GM13977 (cell line): Measurements from ENCODE around the gene IFT80.

Experiments
- DNase-seq: peaks from one replicate; pipeline ENCODE4 v3.0.0; 2012; ENCODE audit warnings: low spot score
- in situ Hi-C: fragments of 300-500 bp; cut with MboI; formaldehyde crosslinking; loops from one replicate; pipeline ENCODE4 v1.12.0; 2022; ENCODE audit warnings: low sequenced_read_pairs, low pct_unique_long_range_greater_than_20kb, mixed read lengths, inconsistent platforms; ENCODE audit not compliant: unreplicated experiment
- TF ChIP-seq, protein P1 (sequence below): IDR thresholded peaks from 2 replicates; pipeline ENCODE4 v1.5.1; 2012; ENCODE audit warnings: mild to moderate bottlenecking, control low read depth; ENCODE audit not compliant: insufficient read depth; ENCODE audit errors: extremely low read depth, missing control alignments

The IFT80 gene

GRCh38 chr3:160291290-160291908 lies 107.6 kb downstream of the IFT80 start:
- in situ Hi-C loops: no loop called here
- TF ChIP-seq, protein P1, sequence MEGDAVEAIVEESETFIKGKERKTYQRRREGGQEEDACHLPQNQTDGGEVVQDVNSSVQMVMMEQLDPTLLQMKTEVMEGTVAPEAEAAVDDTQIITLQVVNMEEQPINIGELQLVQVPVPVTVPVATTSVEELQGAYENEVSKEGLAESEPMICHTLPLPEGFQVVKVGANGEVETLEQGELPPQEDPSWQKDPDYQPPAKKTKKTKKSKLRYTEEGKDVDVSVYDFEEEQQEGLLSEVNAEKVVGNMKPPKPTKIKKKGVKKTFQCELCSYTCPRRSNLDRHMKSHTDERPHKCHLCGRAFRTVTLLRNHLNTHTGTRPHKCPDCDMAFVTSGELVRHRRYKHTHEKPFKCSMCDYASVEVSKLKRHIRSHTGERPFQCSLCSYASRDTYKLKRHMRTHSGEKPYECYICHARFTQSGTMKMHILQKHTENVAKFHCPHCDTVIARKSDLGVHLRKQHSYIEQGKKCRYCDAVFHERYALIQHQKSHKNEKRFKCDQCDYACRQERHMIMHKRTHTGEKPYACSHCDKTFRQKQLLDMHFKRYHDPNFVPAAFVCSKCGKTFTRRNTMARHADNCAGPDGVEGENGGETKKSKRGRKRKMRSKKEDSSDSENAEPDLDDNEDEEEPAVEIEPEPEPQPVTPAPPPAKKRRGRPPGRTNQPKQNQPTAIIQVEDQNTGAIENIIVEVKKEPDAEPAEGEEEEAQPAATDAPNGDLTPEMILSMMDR: no peak

DNA sequence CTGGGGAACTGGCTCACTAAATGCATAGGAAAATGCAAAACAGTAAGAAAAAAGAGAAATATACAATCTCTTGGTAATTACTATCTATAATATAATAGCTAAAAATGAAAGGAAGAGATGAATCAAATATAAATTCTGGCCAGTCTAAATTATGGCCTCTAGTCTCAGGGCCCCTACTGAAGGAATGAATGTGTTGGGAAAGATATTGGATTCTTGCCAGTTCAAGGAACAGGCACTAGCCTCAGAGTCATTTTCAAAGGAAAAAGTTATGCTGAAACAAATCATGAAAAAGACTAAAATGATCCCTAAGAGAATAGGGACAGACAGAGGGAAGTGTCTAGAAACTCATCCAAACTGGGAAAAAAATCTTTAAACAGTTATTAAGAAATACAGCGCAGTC lies 111.4 kb downstream of the IFT80 start:
- in situ Hi-C loops: no loop called here

More at GRCh38 chr3:160291290-160291908, 107.6 kb downstream of the IFT80 start:
- DNase-seq: no peak

DNA sequence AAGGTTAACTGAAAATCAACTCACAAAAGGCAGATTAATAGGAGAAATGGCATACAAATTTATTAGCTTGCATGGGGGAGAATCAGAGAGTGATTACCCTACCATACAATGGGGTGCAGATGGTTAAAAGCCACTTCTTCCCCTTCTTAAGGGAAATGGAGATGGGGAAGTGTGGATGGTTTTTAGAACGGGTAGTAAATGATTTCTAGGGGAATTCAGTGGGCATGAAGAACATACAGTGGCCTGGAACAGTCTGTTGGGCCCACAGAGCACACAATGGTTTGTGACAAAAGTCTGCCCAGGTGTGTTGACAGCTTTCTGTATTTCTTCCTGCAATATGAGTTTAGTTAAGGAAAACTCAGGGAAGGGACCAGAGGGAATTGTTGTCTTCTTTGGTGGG lies 112.8 kb downstream of the IFT80 start:
- TF ChIP-seq, protein P1: no peak
- DNase-seq: no peak
- in situ Hi-C loops: no loop called here

More for the DNA sequence above, 111.4 kb downstream of the IFT80 start:
- no peak for DNase-seq
- TF ChIP-seq, protein P1: no peak

DNA sequence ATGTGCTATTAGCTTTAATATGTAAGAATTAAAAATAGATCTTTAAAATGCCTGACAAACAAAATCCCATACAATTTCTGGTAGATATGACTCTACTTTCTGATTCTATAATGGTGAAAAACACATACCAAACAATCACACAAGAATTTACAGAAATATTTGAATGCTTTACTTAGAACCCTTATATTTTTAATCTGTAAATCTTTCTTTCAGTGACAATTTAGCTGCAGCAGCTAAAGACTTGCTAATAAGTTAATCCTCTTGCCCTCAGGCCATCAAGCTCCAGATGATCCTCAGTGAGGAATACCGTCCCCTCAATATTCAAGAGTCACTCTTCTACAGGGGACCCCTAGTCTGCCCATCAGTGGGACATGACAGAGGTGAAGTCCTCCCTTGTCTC lies 118.2 kb downstream of the IFT80 start:
- TF ChIP-seq, protein P1: no peak
- DNase-seq: no peak
- in situ Hi-C loops: no loop called here

DNA sequence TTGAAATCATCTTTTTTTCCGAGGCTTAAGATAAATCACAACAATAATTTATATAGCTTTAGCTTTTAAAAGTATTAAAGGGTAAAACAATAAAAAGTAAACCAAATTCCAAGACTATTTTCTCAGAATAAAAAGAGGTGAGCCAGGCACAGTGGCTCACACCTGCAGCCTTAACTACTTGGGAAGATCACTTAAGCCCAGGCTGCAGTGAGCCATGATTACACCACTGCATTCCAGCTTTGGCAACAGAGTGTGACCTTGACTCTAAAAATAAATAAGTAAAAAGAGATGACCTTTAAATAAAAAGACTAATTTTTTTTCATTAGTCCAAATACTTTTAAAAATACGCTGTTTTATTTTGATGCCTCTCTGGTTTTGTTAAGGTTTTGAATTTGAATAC lies 119.4 kb downstream of the IFT80 start:
- in situ Hi-C loops: no loop called here
- no peak for DNase-seq
- TF ChIP-seq, protein P1: no peak

DNA sequence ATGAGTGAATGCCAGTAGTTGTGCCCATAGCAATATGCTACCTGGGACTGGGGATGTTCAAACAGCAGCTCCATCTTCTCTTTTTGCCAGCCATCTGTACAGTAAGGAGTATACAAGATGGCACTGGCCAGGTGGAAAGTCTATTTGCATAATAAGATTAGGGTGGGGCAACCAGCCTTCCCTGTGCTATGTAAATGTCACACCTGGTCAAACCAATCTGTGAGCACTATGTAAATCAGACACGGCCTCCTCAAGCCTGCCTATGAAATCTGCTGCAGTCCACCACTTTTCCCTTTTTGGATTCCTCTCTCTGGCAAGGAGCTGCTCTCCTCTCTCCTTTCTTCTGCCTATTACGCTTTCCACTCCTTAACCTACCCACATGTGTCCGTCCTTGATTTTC lies 120.8 kb downstream of the IFT80 start:
- TF ChIP-seq, protein P1: no peak
- DNase-seq: no peak
- in situ Hi-C loops: no loop called here
